Breast epithelium (tissue), 4 donors: ENCODE data around the gene OMA1. TPM values are rescaled to one million over a fixed set of nuclear protein-coding genes. Genes with fewer than 3 reads are reported as not detected.

Experiments
- DNase-seq, 2 donors: peaks; one replicate each; pipeline ENCODE4 v3.0.0-alpha.2; 2019; ENCODE audit warnings: low spot score in 2 of 2
- H3K27ac ChIP-seq, 2 donors: fragments of 200-600 bp; sonication (generic) in 1 of 2; one replicate each; pipeline ENCODE4 v1.5.1; 2016 to 2019; ENCODE audit warnings: mild to moderate bottlenecking in 1 of 2
- H3K27me3 ChIP-seq, 2 donors: fragments of 200-600 bp; sonication (generic) in 1 of 2; one replicate each; pipeline versions ENCODE4 v1.5.1 to v1.6.0; 2017 to 2019; ENCODE audit warnings: control low read depth in 1 of 2, mild to moderate bottlenecking in 1 of 2
- H3K36me3 ChIP-seq: fragments of 200-600 bp; one replicate; pipeline ENCODE4 v1.5.1; 2019
- H3K4me1 ChIP-seq, 2 donors: fragments of 200-600 bp; sonication (generic); one replicate each; pipeline ENCODE4 v1.5.1; 2016 to 2019; ENCODE audit warnings: control low read depth in 1 of 2
- H3K4me3 ChIP-seq, 3 donors: fragments of 200-600 bp; sonication (generic); 1 replicate in 2 of 3; 2 replicates in 1 of 3; pipeline ENCODE4 v1.5.1; 2016 to 2019; ENCODE audit warnings: mild to moderate bottlenecking in 3 of 3, moderate library complexity in 2 of 3
- H3K9me3 ChIP-seq, 2 donors: fragments of 200-600 bp; sonication (generic) in 1 of 2; one replicate each; pipeline ENCODE4 v1.5.1; 2016 to 2019; ENCODE audit warnings: control low read depth in 1 of 2
- CTCF ChIP-seq, 3 donors: fragments of 450-650 bp; IDR thresholded peaks; one replicate each; pipeline ENCODE4 v1.5.1; 2016 to 2017; ENCODE audit warnings: antibody characterized with exemption in 3 of 3, mild to moderate bottlenecking in 3 of 3, moderate library complexity in 3 of 3
- POLR2A ChIP-seq: fragments of 450-650 bp; IDR thresholded peaks from one replicate; pipeline ENCODE4 v1.6.1; 2016; ENCODE audit warnings: antibody characterized with exemption, mild to moderate bottlenecking, moderate library complexity
- POLR2AphosphoS5 ChIP-seq, 3 donors: sonication (generic); formaldehyde crosslinking; IDR thresholded peaks; one replicate each; pipeline ENCODE4 v1.6.1; 2017; ENCODE audit warnings: antibody characterized with exemption in 3 of 3
- intact Hi-C: fragments of 100-400 bp; cut with DNase I; formaldehyde crosslinking; loops from one replicate; pipeline ENCODE4 v1.15.1; 2023; ENCODE audit warnings: low total_unique reads
- total RNA-seq, 3 donors: library from RNA; depleted of rRNA; stranded (reverse); fragments of >200 nt; gene quantifications; one replicate each; pipeline ENCODE4 v1.1.0, GENCODE V29; 2016

Gene OMA1
- total RNA-seq, 3 donors from 2014 or later = 26.4 to 79.8 (median 48.2) TPM

GRCh38 chr1:58588396-58588795 lies 41.9 kb upstream of the OMA1 start:
- Histone ChIP-seq H3K27me3 (no peaks in the 10 kb centered on the region), H3K4me1 (peaks cover 5 to 17% of the 10 kb centered on the region in 2 donors), H3K36me3 (no peaks in the 10 kb centered on the region), H3K9me3 (no peaks in the 10 kb centered on the region), H3K4me3 (no peak overlapping the region), H3K27ac (no peak overlapping the region)
- DNase-seq = no peak
- TF ChIP-seq POLR2A (no peak), CTCF (IDR thresholded peaks at IDR 0.05) (no peak), POLR2AphosphoS5 (IDR thresholded peaks at IDR 0.05) (no peak)
- intact Hi-C loops = no loop called here

GRCh38 chr1:58587667-58588066 lies 41.1 kb upstream of the OMA1 start:
- TF ChIP-seq CTCF (IDR thresholded peaks at IDR 0.05) (no peak), POLR2A (no peak), POLR2AphosphoS5 (IDR thresholded peaks at IDR 0.05) (no peak)
- Histone ChIP-seq H3K27ac (no peak overlapping the region), H3K4me3 (no peak overlapping the region), H3K36me3 (no peaks in the 10 kb centered on the region), H3K9me3 (no peaks in the 10 kb centered on the region), H3K27me3 (no peaks in the 10 kb centered on the region), H3K4me1 (peaks cover 5 to 15% of the 10 kb centered on the region in 2 donors)
- DNase-seq = no peak
- intact Hi-C loops = no loop called here

- H3K36me3 ChIP-seq = no peaks in the 10 kb centered on the region
- H3K4me3 ChIP-seq = no peak overlapping the region
- H3K9me3 ChIP-seq = no peaks in the 10 kb centered on the region
- H3K4me1 ChIP-seq = peaks cover 5 to 6% of the 10 kb centered on the region in 2 donors
- no peaks in the 10 kb centered on the region for H3K27me3 ChIP-seq
- no peak for TF ChIP-seq POLR2AphosphoS5 (IDR thresholded peaks at IDR 0.05)
- TF ChIP-seq POLR2A = no peak
- TF ChIP-seq CTCF (IDR thresholded peaks at IDR 0.05) = no peak
- intact Hi-C loops = no loop called here
- no peak for DNase-seq
- peak overlapping the region; percentile 5 to 30 for H3K27ac ChIP-seq
Measured at GRCh38 chr1:58586271-58586670, 39.7 kb upstream of the OMA1 start.

- Histone ChIP-seq H3K27ac (peak overlapping the region; percentile 88 to 91), H3K9me3 (no peaks in the 10 kb centered on the region), H3K4me3 (no peak overlapping the region), H3K4me1 (peaks cover 5 to 6% of the 10 kb centered on the region in 2 donors), H3K36me3 (no peaks in the 10 kb centered on the region), H3K27me3 (no peaks in the 10 kb centered on the region)
- no peak for DNase-seq
- TF ChIP-seq POLR2AphosphoS5 (IDR thresholded peaks at IDR 0.05) = no peak
- TF ChIP-seq POLR2A = no peak
- TF ChIP-seq CTCF (IDR thresholded peaks at IDR 0.05) = no peak
- intact Hi-C loops = no loop called here
Measured at GRCh38 chr1:58585581-58586151, 39.1 kb upstream of the OMA1 start.

GRCh38 chr1:58585166-58585565 lies 38.6 kb upstream of the OMA1 start:
- no peak overlapping the region for H3K4me3 ChIP-seq
- no peak for TF ChIP-seq POLR2A
- no peak for TF ChIP-seq CTCF (IDR thresholded peaks at IDR 0.05)
- TF ChIP-seq POLR2AphosphoS5 (IDR thresholded peaks at IDR 0.05) = no peak
- H3K27me3 ChIP-seq = no peaks in the 10 kb centered on the region
- H3K9me3 ChIP-seq = no peaks in the 10 kb centered on the region
- H3K36me3 ChIP-seq = no peaks in the 10 kb centered on the region
- H3K27ac ChIP-seq = peak overlapping the region; percentile 88 to 91
- intact Hi-C loops = no loop called here
- no peak for DNase-seq
- H3K4me1 ChIP-seq = peaks cover 5 to 6% of the 10 kb centered on the region in 2 donors
